Heart right ventricle (tissue), 16 donors: ENCODE measurements around the gene HPN. TPM values are rescaled to one million over a fixed set of nuclear protein-coding genes. Genes with fewer than 3 reads are reported as not detected.

Source experiments
- ATAC-seq, 8 donors: fragments of 200-7000 bp; cut with Tn5 transposase; one replicate each; pipeline ENCODE4 v1.9.1; 2020; ENCODE audit warnings: mild to moderate bottlenecking in 8 of 8, moderate library complexity in 8 of 8, moderate number of reproducible peaks in 1 of 8
- DNase-seq, 2 donors: peaks; one replicate each; pipeline ENCODE4 v3.0.0-alpha.2; 2020
- H3K27ac ChIP-seq, 10 donors: fragments of 200-600 bp; sonication (generic) in 2 of 10; one replicate each; pipeline versions ENCODE4 v1.5.0 to v1.8.0; 2020 to 2022; ENCODE audit warnings: mild to moderate bottlenecking in 3 of 10
- H3K27me3 ChIP-seq, 7 donors: fragments of 200-600 bp; one replicate each; pipeline ENCODE4 v1.8.0; 2021 to 2022; ENCODE audit warnings: mild to moderate bottlenecking in 2 of 7
- H3K36me3 ChIP-seq, 9 donors: fragments of 200-600 bp; sonication (generic) in 1 of 9; one replicate each; pipeline versions ENCODE4 v1.5.0 to v1.8.0; 2020 to 2022; ENCODE audit warnings: mild to moderate bottlenecking in 2 of 9
- H3K4me1 ChIP-seq, 9 donors: fragments of 200-600 bp; sonication (generic) in 1 of 9; one replicate each; pipeline versions ENCODE4 v1.5.0 to v1.8.0; 2020 to 2022; ENCODE audit warnings: mild to moderate bottlenecking in 4 of 9
- H3K4me3 ChIP-seq, 10 donors: fragments of 200-600 bp; sonication (generic) in 2 of 10; one replicate each; pipeline versions ENCODE4 v1.5.0 to v1.8.0; 2020 to 2022; ENCODE audit warnings: mild to moderate bottlenecking in 7 of 10, moderate library complexity in 2 of 10
- H3K9me3 ChIP-seq, 11 donors: fragments of 200-600 bp in 10 of 11; sonication (generic) in 2 of 11; one replicate each; pipeline versions ENCODE4 v1.5.0 to v1.8.0; 2013 to 2022; ENCODE audit warnings: mild to moderate bottlenecking in 2 of 11, control low read depth in 1 of 11, moderate library complexity in 1 of 11
- CTCF ChIP-seq, 9 donors: fragments of 200-600 bp; sonication (generic) in 2 of 9; IDR thresholded peaks; one replicate each; pipeline versions ENCODE4 v1.5.0 to v1.8.0; 2021 to 2022; ENCODE audit warnings: antibody characterized with exemption in 9 of 9, mild to moderate bottlenecking in 5 of 9, moderate library complexity in 1 of 9
- WGBS, 2 donors: extraction: QIAGEN DNeasy Blood & Tissue Kit; methylation state at CpG; one replicate each; pipeline ENCODE4 v1.1.7; 2013; ENCODE audit warnings: inconsistent platforms in 1 of 2; 5-methylcytosine and 5-hydroxymethylcytosine counted together
- intact Hi-C, 10 donors: fragments of 100-400 bp; cut with DNase I; formaldehyde crosslinking; loops; one replicate each; pipeline versions ENCODE4 v1.11.1 to v1.14.2; 2022
- polyA plus RNA-seq, 2 donors: library from polyadenylated mRNA; stranded (reverse); fragments of 200-250 nt; gene quantifications; one replicate each; pipeline ENCODE4 v1.2.3, GENCODE V29; 2013
- total RNA-seq, 10 donors: library from RNA; stranded (reverse); fragmentation: NEBNext Ultra II Directional in 3 of 10; extraction: Animal tissue kit (Norgen Biotek cat#: 25700) in 3 of 10; gene quantifications; one replicate each; pipeline versions ENCODE4 v1.2.1 to v1.2.4, GENCODE V29; 2021 to 2023
- donor health status: Arrhythmogenic right ventricular cardiomyopathy.
- donor health status: ischemic (EF 13 %, LVEDD 7.1; RV severe dilation, severe dysfunction).
- donor health status: healthy with polysubstance abuse.
- donor health status: DM: no; HTN: yes; CAD: no.
- donor health status: DM: no; HTN: no; CAD: no.
- donor health status: ischemic (EF 25% LVEDD 6.9; RV normal size, moderate dysfunction).
- donor health status: ischemic (EF 25% LVEDD 5.7; RV mildly dilated, moderate dysfunction).
- donor health status: healthy.
- donor health status: DM: yes; HTN: yes; CAD: no.
- donor health status: Ischemic cardiomyopathy.
- donor health status: ischemic (EF 35%, LVEDD 5.7; RV mildly dilated, moderate dysfunction).
- donor health status: nonischemic (EF 11% LVEDD 7.7; RV severe dilation, severe dysfunction).
- donor health status: DM: yes; HTN: yes; CAD: no.
- donor health status: PGD.
- donor health status: ischemic (EF 29% LVEDD 5.4; RV normal size, mild dysfunction).
- donor health status: nonischemic (EF 23%, LVEDD 6.1; RV moderate dilation, normal function).

The HPN gene
- total and polyA plus RNA-seq, 12 donors = 1.4 to 13.1 (median 4.0) TPM

GRCh38 chr19:35055715-35056179 lies 14.2 kb downstream of the HPN start:
- WGBS, 2 donors = 30 to 48% methylated on average over 3 of the region's 3 CpGs
- DNase-seq (no peak), ATAC-seq (peak in 1 of 8 donors; percentile 24)
- Histone ChIP-seq H3K9me3 (no peaks in the 10 kb centered on the region), H3K27me3 (peaks cover 0 to 7% (median 0%) of the 10 kb centered on the region in 7 donors), H3K36me3 (no peaks in the 10 kb centered on the region), H3K4me3 (no peak overlapping the region), H3K4me1 (peaks cover 0 to 9% (median 0%) of the 10 kb centered on the region in 9 donors), H3K27ac (no peak overlapping the region)
- no peak for TF ChIP-seq CTCF (IDR thresholded peaks at IDR 0.05)
- intact Hi-C loops = no loop called here

- H3K27ac ChIP-seq = no peak overlapping the region
- H3K36me3 ChIP-seq = no peaks in the 10 kb centered on the region
- peaks cover 0 to 7% (median 0%) of the 10 kb centered on the region in 7 donors for H3K27me3 ChIP-seq
- no peak for TF ChIP-seq CTCF (IDR thresholded peaks at IDR 0.05)
- 68 to 72% methylated on average over 6 of the region's 6 CpGs for WGBS, 2 donors
- no peak for DNase-seq
- ATAC-seq = no peak
- H3K4me1 ChIP-seq = peaks cover 0 to 9% (median 0%) of the 10 kb centered on the region in 9 donors
- intact Hi-C loops = no loop called here
- no peak overlapping the region for H3K4me3 ChIP-seq
- no peaks in the 10 kb centered on the region for H3K9me3 ChIP-seq
Observed at GRCh38 chr19:35056513-35057063, 15.1 kb downstream of the HPN start.

GRCh38 chr19:35058370-35058769 lies 16.8 kb downstream of the HPN start:
- DNase-seq (no peak), ATAC-seq (no peak)
- WGBS, 2 donors = 76 to 84% methylated on average over 2 of the region's 2 CpGs
- Histone ChIP-seq H3K27ac (no peak overlapping the region), H3K27me3 (peaks cover 0 to 7% (median 0%) of the 10 kb centered on the region in 7 donors), H3K36me3 (no peaks in the 10 kb centered on the region), H3K4me1 (peaks cover 0 to under 1% (median 0%) of the 10 kb centered on the region in 9 donors), H3K4me3 (no peak overlapping the region), H3K9me3 (no peaks in the 10 kb centered on the region)
- intact Hi-C loops = no loop called here
- TF ChIP-seq CTCF (IDR thresholded peaks at IDR 0.05) = no peak

GRCh38 chr19:35059006-35059798 lies 17.7 kb downstream of the HPN start:
- intact Hi-C loops = no loop called here
- peak in 1 of 8 donors; percentile 45 for ATAC-seq
- no peaks in the 10 kb centered on the region for H3K9me3 ChIP-seq
- DNase-seq = no peak
- peaks cover 0 to 7% (median 0%) of the 10 kb centered on the region in 7 donors for H3K27me3 ChIP-seq
- no peaks in the 10 kb centered on the region for H3K4me1 ChIP-seq
- H3K4me3 ChIP-seq = no peak overlapping the region
- 86 to 91% methylated on average over 26 of the region's 26 CpGs for WGBS, 2 donors
- TF ChIP-seq CTCF (IDR thresholded peaks at IDR 0.05) = no peak
- H3K36me3 ChIP-seq = no peaks in the 10 kb centered on the region
- H3K27ac ChIP-seq = no peak overlapping the region
